ENCODE measurements around the gene SSBP3.
"Not testable (repeated sequence)": the region's sequence is repeated elsewhere in the genome, so short reads cannot be mapped to it uniquely, and the experiment has no call there.

Gene SSBP3

GRCh38 chr1:54395281-54395934, 10.8 kb downstream of the SSBP3 start:
- ChIA-PET POLR2A (interaction anchor here (0.8 kb wide), 1 partner anchor 83 kb away, joined by 3 read pairs; no protein-coding TSS in a partner anchor), CTCF (no interaction called here)
- no peak for DNase-seq (ENCODE audit: extremely low spot score)
- TF ChIP-seq CTBP1 (IDR thresholded peaks at IDR 0.05; ENCODE audit: borderline replicate concordance) (no peak), ELF4 (IDR thresholded peaks at IDR 0.05) (no peak), SP1 (IDR thresholded peaks at IDR 0.05) (no peak), NFRKB (IDR thresholded peaks at IDR 0.05) (no peak), HDGF (IDR thresholded peaks at IDR 0.05; ENCODE audit: borderline replicate concordance) (no peak), BHLHE40 (IDR thresholded peaks at IDR 0.05; ENCODE audit: borderline replicate concordance) (no peak), LEF1 (IDR thresholded peaks at IDR 0.05; ENCODE audit: borderline replicate concordance) (no peak), FOXK2 (IDR thresholded peaks at IDR 0.05) (no peak), L3MBTL2 (conservative IDR thresholded peaks at IDR 0.05) (no peak), FOXM1 (IDR thresholded peaks at IDR 0.05; ENCODE audit: borderline replicate concordance) (no peak), SUZ12 (IDR thresholded peaks at IDR 0.05) (no peak), ZNF384 (IDR thresholded peaks at IDR 0.05) (no peak), FOXA1 (IDR thresholded peaks at IDR 0.05) (no peak)

DNA sequence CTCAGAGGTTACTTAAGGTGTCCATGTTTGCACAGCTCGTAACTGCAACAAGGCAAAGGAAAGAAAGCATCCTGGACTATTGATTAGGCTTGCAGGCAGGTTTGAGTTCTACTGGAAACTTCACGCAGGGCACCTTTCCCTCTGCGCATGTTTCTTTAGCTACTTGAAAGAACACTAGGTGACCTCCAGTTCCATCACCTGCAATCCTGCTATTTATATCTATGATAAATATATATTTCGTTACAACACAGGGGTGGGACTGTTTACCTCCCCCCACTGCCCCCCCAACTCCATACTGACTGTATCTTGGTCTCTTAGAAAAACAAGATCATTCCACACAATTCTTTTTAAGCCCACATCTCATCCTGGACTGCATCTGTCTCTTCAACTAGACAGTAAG, 12.1 kb downstream of the SSBP3 start:
- no peak for DNase-seq (ENCODE audit: extremely low spot score)
- CTCF ChIA-PET, result no interaction called here
- TF ChIP-seq, protein P1, sequence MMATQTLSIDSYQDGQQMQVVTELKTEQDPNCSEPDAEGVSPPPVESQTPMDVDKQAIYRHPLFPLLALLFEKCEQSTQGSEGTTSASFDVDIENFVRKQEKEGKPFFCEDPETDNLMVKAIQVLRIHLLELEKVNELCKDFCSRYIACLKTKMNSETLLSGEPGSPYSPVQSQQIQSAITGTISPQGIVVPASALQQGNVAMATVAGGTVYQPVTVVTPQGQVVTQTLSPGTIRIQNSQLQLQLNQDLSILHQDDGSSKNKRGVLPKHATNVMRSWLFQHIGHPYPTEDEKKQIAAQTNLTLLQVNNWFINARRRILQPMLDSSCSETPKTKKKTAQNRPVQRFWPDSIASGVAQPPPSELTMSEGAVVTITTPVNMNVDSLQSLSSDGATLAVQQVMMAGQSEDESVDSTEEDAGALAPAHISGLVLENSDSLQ (IDR thresholded peaks at IDR 0.05), result no peak
- TF ChIP-seq FOXK2 (IDR thresholded peaks at IDR 0.05) (no peak), SP1 (IDR thresholded peaks at IDR 0.05) (no peak), ELF4 (IDR thresholded peaks at IDR 0.05) (no peak), HDGF (IDR thresholded peaks at IDR 0.05; ENCODE audit: borderline replicate concordance) (no peak), FOXM1 (IDR thresholded peaks at IDR 0.05; ENCODE audit: borderline replicate concordance) (no peak), ARNT (IDR thresholded peaks at IDR 0.05) (no peak), TARDBP (IDR thresholded peaks at IDR 0.05) (no peak), FOXA1 (IDR thresholded peaks at IDR 0.05) (no peak), NFRKB (IDR thresholded peaks at IDR 0.05) (no peak)
- POLR2A ChIA-PET, result no interaction called here

GRCh38 chr1:54392401-54392800, 13.8 kb downstream of the SSBP3 start:
- DNase-seq (ENCODE audit: extremely low spot score), result no peak
- TF ChIP-seq CTBP1 (IDR thresholded peaks at IDR 0.05; ENCODE audit: borderline replicate concordance) (no peak), SP1 (IDR thresholded peaks at IDR 0.05) (no peak), ZNF384 (IDR thresholded peaks at IDR 0.05) (no peak)
- TF ChIP-seq, protein P1 (IDR thresholded peaks at IDR 0.05), result peak; percentile 19; the same call in 1 of the 2 replicates
- POLR2A ChIA-PET, result no interaction called here
- CTCF ChIA-PET, result interaction anchor here (0.6 to 1.1 kb wide), 2 partner anchors 9 to 119 kb away, joined by 3 to 4 read pairs; no protein-coding TSS in a partner anchor

- DNase-seq (ENCODE audit: extremely low spot score), result no peak
- ChIA-PET POLR2A (no interaction called here), CTCF (interaction anchor here (0.6 to 1.1 kb wide), 2 partner anchors 9 to 118 kb away, joined by 3 to 4 read pairs; no protein-coding TSS in a partner anchor)
- TF ChIP-seq BHLHE40 (IDR thresholded peaks at IDR 0.05; ENCODE audit: borderline replicate concordance), result no peak
- no peak for TF ChIP-seq CTBP1 (IDR thresholded peaks at IDR 0.05; ENCODE audit: borderline replicate concordance)
- no peak for TF ChIP-seq ELF4 (IDR thresholded peaks at IDR 0.05)
- TF ChIP-seq, protein P1 (IDR thresholded peaks at IDR 0.05), result no peak
- no peak for TF ChIP-seq SUZ12 (IDR thresholded peaks at IDR 0.05)
- no peak for TF ChIP-seq L3MBTL2 (conservative IDR thresholded peaks at IDR 0.05)
- no peak for TF ChIP-seq FOXK2 (IDR thresholded peaks at IDR 0.05)
- no peak for TF ChIP-seq HDGF (IDR thresholded peaks at IDR 0.05; ENCODE audit: borderline replicate concordance)
- no peak for TF ChIP-seq LEF1 (IDR thresholded peaks at IDR 0.05; ENCODE audit: borderline replicate concordance)
- TF ChIP-seq TARDBP (IDR thresholded peaks at IDR 0.05), result no peak
- TF ChIP-seq NFRKB (IDR thresholded peaks at IDR 0.05), result no peak
- no peak for TF ChIP-seq SP1 (IDR thresholded peaks at IDR 0.05)
- no peak for TF ChIP-seq ARNT (IDR thresholded peaks at IDR 0.05)
- TF ChIP-seq FOXM1 (IDR thresholded peaks at IDR 0.05; ENCODE audit: borderline replicate concordance), result no peak
- TF ChIP-seq ZNF384 (IDR thresholded peaks at IDR 0.05), result no peak
These were observed 14.6 kb downstream of the SSBP3 start for GRCh38 chr1:54391450-54392209.

- no peak for DNase-seq (ENCODE audit: extremely low spot score)
- CTCF ChIA-PET, result no interaction called here
- POLR2A ChIA-PET, result no interaction called here
- TF ChIP-seq BHLHE40 (IDR thresholded peaks at IDR 0.05; ENCODE audit: borderline replicate concordance) (no peak), HDGF (IDR thresholded peaks at IDR 0.05; ENCODE audit: borderline replicate concordance) (no peak), LEF1 (IDR thresholded peaks at IDR 0.05; ENCODE audit: borderline replicate concordance) (no peak), CTBP1 (IDR thresholded peaks at IDR 0.05; ENCODE audit: borderline replicate concordance) (no peak), ARNT (IDR thresholded peaks at IDR 0.05) (no peak), SP1 (IDR thresholded peaks at IDR 0.05) (no peak), ELF4 (IDR thresholded peaks at IDR 0.05) (no peak), FOXA1 (IDR thresholded peaks at IDR 0.05) (no peak), FOXK2 (IDR thresholded peaks at IDR 0.05) (no peak), TARDBP (IDR thresholded peaks at IDR 0.05) (no peak), SUZ12 (IDR thresholded peaks at IDR 0.05) (no peak), L3MBTL2 (conservative IDR thresholded peaks at IDR 0.05) (no peak), NFRKB (IDR thresholded peaks at IDR 0.05) (no peak)
- TF ChIP-seq, protein P1 (IDR thresholded peaks at IDR 0.05), result no peak
These were observed 15.5 kb downstream of the SSBP3 start for GRCh38 chr1:54390655-54391054.

- DNase-seq (ENCODE audit: extremely low spot score); CTCF ChIA-PET: not testable (repeated sequence)
- POLR2A ChIA-PET, result interaction anchor here (0.6 kb wide), 1 partner anchor 15 kb away, joined by 3 read pairs; no protein-coding TSS in a partner anchor
These were observed 16.6 kb downstream of the SSBP3 start for GRCh38 chr1:54389608-54390007.

Measured in HEK293T (cell line).